GM18907 (cell line): ENCODE results near the gene UTP3.
"Not testable (repeated sequence)": the region's sequence is repeated elsewhere in the genome, so short reads cannot be mapped to it uniquely, and the experiment has no call there.

Experiments used
- ATAC-seq: cut with Tn5 transposase; IDR thresholded peaks from one replicate; pipeline ENCODE4 v1.9.1; 2021; ENCODE audit warnings: mild to moderate bottlenecking, moderate library complexity; ENCODE audit not compliant: unreplicated experiment

UTP3 gene, protein sequence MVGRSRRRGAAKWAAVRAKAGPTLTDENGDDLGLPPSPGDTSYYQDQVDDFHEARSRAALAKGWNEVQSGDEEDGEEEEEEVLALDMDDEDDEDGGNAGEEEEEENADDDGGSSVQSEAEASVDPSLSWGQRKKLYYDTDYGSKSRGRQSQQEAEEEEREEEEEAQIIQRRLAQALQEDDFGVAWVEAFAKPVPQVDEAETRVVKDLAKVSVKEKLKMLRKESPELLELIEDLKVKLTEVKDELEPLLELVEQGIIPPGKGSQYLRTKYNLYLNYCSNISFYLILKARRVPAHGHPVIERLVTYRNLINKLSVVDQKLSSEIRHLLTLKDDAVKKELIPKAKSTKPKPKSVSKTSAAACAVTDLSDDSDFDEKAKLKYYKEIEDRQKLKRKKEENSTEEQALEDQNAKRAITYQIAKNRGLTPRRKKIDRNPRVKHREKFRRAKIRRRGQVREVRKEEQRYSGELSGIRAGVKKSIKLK

DNA sequence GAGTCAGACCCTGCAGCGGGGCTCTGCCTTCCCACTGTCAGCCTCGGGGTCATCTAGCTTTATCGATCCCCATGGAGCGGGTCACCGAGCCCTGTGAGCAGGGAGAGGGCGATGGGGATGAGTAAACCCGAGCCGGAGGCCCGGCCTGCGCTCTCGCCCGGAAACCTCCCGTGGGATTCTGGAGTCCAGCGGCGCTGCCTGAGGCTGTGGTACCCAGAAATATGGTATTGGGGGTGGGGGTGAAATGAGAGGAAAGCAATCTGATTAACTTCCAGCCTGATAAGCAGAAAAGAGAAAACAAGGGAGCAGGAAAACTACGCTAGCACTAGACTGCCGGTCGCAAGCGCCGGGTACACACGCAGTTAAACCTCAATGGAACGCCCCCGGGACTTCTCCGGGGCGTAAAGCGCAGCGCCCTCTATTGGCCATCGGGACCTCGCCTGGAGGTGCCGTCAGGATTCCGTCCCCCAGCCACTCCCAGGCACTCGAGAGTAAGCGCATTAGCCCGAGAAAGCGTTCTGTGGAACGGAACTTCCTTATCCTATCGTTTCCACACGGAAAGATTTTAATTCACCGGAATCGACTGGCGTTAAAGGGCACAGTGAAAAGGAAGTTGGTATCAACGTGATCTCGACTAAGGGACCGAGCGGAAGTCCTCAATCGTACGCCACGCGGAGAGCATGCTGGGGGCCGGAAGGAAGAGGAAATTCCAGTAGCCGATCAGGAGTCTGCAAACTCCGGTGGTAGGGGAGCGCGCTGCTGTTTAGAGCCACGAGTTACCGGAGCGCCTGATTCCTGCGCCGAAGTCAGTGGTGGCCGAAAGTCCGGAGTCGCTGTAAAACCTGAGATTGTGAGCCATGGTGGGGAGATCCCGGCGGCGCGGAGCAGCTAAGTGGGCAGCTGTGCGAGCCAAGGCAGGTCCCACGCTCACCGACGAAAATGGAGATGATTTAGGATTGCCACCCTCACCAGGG, at the start of gene UTP3:
Gene UTP3, plus strand, starts transcription at position 712 of the 974 bp plus-strand sequence. Its CDS starts 146 bp downstream, at position 858.
- ATAC-seq, result peak; percentile 96

DNA sequence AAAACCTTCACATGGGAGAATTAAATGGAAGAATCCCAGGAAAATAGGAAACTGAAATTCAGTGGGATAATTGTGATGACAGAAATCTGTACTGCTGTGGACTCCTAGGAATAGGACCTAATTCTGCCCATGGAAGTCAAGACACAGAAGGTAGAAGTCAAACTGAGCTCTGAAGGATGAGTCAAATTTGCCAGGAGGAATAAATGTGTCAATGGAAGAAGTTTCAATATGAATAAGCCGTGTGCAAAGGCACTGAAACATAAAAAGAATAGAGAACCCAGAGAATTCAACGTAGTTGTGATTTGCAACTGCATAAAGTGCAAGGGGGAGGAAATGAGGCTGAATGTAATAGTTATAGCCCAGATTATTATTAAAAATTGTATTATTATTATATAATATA, 48.1 kb upstream of the UTP3 start:
- no peak for ATAC-seq

DNA sequence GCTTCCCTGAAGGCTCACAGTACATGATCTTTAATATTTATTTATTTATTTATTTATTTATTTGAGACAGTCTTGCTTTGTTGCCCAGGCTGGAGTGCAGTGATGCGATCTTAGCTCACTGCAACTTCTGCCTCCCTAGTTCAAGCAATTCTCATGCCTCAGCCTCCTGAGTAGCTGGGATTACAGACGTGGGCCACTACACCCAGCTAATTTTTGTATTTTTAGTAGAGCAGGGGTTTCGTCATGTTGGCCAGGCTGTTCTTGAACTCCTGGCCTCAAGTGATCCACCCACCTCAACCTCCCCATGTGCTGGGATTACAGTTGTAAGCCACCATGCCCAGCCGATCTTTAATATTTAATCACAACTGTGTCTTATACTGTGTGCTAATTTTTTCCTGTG, 37.6 kb upstream of the UTP3 start:
- not testable (repeated sequence) for ATAC-seq

DNA sequence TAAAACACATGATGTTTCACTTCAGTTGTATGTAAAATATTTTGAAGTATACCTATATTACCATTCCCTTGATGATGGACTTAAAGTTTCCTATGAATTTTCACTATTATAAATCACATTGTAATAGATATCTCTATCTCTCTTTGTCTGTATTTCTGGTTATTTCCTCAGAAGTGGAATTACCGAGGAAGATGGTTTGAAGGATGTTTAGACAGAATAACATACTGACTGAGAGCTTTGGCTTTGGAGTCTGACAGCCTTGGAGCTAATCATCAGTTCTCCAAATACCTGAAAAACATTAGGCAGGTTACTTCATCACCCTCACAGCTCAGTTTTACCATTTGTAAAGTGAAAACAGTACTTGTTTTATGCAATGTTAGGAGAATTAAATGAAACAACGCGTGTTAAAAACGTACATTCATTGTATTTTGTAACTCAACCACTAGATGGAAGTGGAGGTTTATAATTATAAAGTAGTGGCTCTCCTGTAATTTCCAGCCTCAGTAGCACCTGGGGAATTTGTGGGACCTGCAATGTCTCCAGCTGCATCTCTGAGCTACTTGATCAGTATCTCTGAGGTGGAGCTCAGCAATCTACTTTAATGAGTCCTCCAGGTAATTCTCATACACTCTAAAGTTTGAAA, 36.3 kb upstream of the UTP3 start:
- ATAC-seq, result peak; percentile 60

DNA sequence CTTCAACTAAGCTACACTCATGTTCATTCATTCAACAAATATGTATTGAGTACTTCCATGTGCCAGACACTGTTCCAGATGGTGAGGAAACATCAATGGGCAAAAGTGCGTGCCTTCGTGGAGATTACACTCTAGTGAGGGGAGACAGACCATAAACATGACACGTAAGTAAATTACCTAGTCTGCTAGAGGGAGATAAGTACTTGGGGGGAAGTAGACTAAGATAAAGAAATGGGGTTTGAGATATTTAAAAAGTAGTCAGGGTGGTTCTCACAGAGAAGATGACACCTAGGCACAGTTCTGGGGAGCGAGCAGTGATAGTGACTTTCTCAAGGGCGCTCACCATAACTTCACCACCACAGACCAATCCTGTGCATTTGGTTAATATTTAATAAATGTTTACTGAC, 33.7 kb upstream of the UTP3 start:
- ATAC-seq, result no peak

DNA sequence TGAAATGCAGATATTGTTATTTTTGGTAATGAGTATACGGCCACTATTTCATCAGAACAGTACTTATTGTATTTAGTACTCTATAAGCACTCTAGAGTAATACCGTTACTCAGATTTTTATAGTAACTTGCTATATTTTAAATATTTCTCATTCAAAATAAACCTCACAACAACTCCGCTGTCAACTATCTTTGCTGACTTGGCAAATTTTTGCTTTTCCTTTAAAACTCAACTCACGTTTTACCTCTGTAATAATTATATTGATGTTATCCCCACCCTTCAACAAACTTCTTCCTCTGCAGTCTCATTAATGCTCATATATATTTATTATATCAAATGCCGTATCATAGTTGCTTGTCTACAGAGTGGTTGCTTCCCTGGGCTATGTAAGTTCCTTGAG, 31.0 kb upstream of the UTP3 start:
- no peak for ATAC-seq

DNA sequence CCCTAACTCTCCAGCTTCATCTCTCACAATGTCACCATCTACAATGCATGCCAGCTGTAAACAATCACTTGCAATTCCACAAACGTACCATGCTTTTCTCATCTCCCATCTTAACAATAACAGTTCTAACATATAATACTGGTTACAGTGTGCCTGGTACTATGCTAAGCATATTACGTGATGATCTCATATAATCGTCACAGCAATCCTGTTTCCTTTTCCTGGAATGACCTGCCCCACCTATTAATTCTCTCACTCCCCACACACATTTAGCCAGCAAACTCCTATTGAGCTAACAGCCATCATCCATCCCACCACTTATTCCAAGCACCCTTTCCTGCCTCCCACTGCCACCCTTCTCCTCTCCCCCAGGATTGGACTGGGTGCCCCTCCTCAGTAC, 29.9 kb upstream of the UTP3 start:
- no peak for ATAC-seq

DNA sequence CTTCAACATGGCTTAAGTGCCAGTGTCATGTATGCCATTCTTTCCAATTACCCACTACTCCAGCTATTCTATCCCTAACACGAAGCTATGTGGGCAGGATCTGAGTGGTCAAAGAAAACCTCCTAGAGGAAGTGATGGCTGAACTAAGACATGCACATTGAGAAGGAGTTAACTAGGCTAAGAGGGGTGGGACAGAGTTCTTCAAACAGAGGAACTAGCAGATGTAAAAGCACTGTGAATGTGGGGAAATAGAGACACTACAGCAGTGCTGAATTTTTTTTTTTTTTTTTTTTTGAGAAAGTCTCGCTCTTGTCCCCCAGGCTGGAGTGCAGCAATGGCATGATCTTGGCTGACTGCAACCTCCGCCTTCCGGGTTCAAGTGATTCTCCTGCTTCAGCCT, 28.2 kb upstream of the UTP3 start:
- ATAC-seq, result no peak

DNA sequence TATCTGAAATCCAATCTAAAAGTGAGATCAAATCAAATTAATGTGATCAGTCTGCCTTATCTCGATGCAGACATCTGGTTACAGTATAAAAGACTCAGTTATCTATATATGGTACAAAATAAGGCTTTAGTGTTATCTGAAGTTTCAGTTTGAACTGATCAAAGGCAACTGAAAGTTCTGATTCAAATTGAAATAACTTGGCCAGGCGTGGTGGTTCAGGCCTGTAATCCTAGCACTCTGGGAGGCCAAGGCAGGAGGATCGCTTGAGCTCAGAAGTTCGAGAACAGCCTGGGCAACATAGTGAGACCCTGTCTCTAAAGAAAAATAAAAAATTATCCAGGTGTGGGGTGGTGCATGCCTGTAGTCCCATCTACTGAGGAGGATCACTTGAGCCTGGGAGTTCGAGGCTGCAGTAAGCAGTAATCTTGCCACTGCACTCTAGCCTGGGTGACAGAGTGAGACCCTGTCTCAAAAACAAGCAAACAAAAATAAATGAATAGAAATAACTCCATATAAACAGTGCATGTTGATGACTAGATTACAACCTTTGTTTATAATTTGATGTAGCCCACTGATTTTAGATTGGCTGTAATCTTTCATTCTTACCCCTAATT, 26.9 kb upstream of the UTP3 start:
- peak; percentile 82 for ATAC-seq

DNA sequence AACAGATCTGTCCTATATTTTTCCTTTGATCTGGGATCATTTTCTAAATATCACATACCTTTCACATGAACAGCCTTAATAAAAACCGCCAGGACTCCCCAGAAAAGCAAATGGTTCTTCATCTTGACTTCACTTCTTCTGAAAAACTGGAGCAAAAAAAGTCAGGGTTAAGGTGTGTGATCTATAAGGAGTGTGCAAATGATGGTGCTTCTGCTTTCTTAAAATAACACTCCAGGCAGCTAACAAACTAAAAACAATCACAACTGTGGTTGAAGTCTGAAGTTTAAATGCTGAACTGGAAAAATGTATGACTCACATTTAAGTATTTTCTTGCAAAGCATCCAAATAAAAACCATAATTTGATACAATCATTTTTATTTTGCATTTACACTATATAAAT, 22.0 kb upstream of the UTP3 start, which contains the start of gene JCHAIN:
Gene JCHAIN, minus strand, starts transcription at position 140 of the 400 bp plus-strand sequence. Its CDS starts 18 bp downstream, at position 122.
- ATAC-seq, result no peak

DNA sequence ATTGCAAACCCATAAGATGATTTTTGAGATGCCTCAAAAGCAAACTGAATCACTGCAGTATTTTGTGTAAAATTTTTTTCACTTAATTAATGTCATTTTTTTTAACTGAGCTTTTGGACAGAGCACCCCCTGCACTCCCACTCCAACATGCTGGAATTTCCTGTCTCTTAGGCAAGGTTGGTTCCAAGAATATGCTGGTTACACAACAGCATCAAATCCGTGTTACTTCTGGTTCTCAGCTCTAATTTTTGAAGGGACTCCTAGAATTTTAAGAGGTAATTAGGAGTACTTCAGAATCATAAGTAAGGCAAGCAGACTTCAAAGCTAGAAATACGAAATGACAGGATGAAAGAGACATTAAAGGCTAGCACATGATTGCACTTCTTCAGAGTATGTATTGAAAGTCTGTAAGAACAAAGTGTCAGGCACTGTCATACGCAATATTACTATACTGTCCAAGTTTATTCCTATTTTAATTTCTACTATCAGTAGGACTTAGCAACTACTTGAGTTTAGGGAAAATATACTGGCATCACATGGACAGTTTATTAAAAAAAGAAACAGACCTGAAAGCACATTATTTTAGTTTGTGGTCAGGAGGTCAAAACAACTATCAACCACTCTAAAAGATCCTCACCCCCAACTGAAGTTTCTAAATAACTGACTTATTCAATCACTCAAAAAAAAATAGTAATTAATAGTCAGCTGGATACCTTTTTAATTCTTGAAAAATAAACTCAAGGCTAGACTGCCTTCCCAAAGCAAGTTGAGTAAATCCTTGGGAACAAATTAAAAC, 20.4 kb upstream of the UTP3 start:
- peak; percentile 56 for ATAC-seq

DNA sequence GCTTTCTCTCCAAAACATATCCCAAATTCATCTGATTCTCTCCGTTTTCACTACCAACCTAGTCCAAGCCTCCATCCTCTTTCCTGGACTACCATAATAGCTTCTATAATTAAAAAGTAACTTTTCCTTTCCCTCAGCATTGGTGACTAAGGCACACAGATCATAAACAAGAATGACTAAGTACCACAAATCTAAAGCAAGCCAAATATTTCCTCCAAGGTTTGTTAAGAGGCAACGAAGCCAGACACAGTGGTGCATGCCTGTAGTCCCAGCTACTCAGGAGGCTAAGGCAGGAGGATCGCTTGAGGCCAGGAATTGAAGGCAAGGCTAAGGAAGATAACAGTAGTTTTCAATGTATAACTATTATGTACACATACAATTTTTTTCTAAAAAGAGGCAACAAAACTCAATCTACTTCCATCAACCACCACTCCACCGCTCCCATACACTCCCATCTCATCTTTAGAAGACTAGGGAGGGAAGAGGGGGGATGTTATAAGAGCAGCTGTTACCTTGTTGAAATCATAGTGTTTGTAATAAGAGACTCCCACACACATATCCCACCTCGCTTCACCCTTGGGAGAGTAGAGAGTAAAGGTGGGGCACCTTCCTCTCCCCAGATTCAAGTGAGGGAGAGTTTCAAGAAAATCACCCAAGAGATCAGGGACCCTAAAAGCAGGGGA, 17.9 kb upstream of the UTP3 start:
- ATAC-seq, result no peak

DNA sequence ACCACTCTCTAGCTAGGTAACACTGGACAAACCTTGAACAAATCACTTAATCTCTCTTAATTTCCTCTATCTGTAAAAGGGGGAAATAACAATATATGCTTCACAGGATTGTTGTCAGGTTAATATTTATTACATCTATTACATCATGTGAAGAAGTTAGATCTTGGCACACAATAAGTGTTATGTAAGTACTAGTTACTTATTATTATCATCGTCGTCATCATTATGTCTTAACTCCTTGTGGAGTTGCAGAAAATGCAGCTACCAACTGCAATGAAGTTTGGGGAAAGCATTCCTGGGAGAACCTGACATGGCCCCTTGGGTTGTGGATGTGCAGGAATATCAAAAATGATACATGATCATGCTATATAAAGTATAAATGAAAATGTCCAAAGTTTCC, 17.2 kb upstream of the UTP3 start:
- no peak for ATAC-seq

DNA sequence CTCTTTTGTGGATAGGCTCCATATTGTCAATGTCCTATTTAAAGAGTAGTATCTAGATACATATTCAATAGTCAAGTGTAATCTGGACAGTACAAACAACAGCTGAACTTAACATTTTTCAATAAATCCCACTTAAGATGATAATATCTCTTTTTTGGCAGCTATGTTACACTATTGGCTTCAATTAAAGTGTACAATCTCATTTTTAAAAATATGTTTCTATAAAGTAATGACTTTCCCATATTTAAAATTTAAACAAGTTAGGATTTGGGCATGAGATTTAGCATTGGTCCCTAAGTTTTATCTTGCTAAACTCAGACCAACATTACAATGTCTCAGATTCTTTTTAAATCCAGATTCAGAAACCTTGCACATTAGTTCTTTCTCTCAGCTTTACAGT, 14.1 kb upstream of the UTP3 start:
- no peak for ATAC-seq

DNA sequence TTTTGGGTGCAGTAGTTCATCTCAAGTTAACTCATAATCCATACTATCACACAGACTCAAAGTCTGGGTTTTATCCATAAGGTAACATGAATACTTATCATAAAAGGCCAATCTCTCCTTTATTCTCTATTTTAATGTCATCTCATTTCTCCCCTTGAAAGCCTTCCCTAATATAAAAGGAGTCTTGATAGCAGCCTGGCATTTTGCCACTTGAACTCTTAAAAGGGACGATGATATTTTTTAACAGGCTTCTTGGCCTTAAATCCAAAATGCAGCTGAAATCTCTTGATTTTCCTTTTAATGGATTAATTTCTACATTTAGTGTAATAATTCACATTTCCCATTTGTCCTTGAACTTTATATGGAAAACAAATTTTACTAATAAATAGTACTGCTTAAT, 13.6 kb upstream of the UTP3 start:
- ATAC-seq, result no peak

DNA sequence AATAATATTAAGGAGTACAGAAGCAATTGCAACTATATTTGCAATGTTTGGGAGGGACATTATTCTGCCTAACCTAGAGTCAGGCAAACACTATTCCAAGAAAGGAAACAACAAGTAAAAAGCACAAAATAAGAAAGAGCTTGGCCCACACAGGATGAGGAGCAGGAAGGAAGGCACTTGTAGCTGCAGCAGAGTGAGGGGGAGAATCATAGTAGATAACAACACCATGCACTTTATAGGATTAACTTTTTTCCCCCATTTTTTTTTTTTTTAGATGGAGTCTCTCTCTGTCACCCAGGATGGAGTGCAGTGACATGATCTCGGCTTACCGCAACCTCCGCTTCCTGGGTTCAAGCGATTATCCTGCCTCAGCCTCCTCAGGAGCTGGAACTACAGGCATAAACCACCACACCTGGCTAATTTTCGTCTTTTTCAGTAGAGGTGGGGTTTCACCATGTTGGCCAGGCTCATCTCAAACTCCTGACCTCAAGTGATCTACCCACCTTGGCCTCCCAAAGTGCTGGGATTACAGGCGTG, 11.7 kb upstream of the UTP3 start:
- no peak for ATAC-seq

DNA sequence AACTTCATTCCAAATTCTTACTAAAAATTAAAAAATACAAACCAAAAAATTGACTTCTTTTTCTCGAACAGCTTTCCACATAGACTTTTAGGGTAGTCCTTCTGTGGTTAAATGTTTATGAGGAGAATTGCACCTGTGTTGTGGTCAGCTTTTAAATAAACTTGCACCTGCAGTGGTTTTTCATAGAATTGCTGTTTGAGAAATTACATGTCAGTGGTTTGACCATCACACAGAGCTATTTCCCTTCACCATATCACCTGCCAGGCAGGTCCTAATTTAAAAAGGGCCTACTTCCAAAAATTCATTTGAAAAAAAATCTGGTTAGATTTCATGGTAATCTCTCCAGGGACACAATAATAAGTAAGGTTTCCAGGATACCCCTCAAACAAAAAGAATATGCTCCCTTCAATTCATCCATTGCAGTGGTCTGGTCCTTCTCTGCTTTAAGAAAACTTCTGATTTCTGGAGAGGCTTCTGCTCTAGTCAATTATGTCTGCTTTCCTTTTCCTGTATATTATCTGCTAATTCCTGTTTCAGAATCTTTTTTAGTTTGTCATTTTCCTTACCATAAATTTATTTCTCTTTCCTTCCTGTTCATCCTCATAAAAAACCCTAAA, 9.8 kb upstream of the UTP3 start:
- peak; percentile 82 for ATAC-seq

DNA sequence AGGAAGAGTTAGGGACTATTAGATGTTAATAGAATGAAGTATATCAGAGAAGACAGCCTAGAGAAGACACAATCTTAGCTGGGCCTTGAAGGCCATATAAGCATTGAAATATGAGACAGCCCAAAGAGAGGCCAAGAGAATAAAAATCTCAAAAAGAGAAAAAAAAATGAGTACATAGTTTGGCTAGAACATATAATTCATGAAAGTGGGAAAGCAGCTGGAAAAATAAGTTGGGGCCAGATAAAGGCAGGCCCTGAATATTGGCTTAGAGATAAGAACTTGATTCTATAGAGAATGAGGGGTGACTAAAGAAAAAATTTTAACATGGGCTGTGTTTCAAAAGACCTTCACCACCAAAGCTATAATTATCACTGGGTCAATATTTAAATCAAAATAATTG, 7.4 kb upstream of the UTP3 start:
- ATAC-seq, result no peak

DNA sequence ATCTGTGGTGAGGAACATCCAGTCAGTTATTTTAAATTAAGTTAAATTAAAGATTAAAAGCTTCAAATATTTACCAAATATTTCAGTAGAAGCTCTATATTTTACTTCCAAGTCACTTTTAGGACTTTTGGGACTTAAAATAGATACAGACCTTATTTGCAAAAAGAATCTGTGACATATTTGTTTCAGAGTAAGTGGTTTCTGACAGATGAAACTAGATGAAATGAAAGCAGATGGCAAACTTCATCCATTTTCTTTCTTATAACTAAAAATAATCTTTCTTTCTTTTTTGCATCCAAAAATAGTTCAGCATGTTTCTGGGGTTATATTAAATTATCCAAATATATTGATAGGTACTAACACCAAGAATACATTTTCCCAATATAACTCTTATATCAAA, 6.6 kb upstream of the UTP3 start:
- ATAC-seq, result peak; percentile 50
